Loucy (cell line): ENCODE data around the gene TYMP.

Source experiments
- H2AFZ ChIP-seq: fragments of 200-600 bp; sonication (generic); 2 replicates; pipeline ENCODE4 v1.6.0; 2016; ENCODE audit warnings: antibody characterized with exemption, mild to moderate bottlenecking, low read length, moderate library complexity
- H3F3A ChIP-seq: fragments of 200-600 bp; 2 replicates; pipeline ENCODE4 v1.6.0; 2016; ENCODE audit warnings: antibody characterized with exemption, low read depth, mild to moderate bottlenecking
- H3K27me3 ChIP-seq: fragments of 200-600 bp; sonication (generic); 2 replicates; pipeline ENCODE4 v1.6.1; 2014; ENCODE audit warnings: low read length, mild to moderate bottlenecking; ENCODE audit not compliant: insufficient read depth, poor library complexity, severe bottlenecking
- H3K36me3 ChIP-seq: fragments of 200-600 bp; sonication (generic); 2 replicates; pipeline ENCODE4 v1.6.1; 2016; ENCODE audit warnings: low read length; ENCODE audit not compliant: insufficient read depth
- H3K4me1 ChIP-seq: fragments of 200-600 bp; sonication (generic); 2 replicates; pipeline ENCODE4 v1.5.1; 2014; ENCODE audit warnings: low read length, mild to moderate bottlenecking; ENCODE audit not compliant: insufficient read depth, poor library complexity, severe bottlenecking
- H3K4me2 ChIP-seq: fragments of 200-600 bp; sonication (generic); 2 replicates; pipeline ENCODE4 v1.6.0; 2014; ENCODE audit warnings: antibody characterized with exemption, low read length, low read depth, mild to moderate bottlenecking; ENCODE audit not compliant: poor library complexity, severe bottlenecking
- H3K4me3 ChIP-seq: fragments of 200-600 bp; sonication (generic); 2 replicates; pipeline ENCODE4 v1.5.1; 2014; ENCODE audit warnings: low read length, mild to moderate bottlenecking, mixed read lengths; ENCODE audit not compliant: poor library complexity, severe bottlenecking
- H3K79me2 ChIP-seq: fragments of 200-600 bp; sonication (generic); 2 replicates; pipeline ENCODE4 v1.6.1; 2014; ENCODE audit warnings: low read length; ENCODE audit not compliant: insufficient read depth
- H3K9ac ChIP-seq: fragments of 200-600 bp; sonication (generic); 2 replicates; pipeline ENCODE4 v1.6.0; 2014; ENCODE audit warnings: mild to moderate bottlenecking, low read depth, low read length, moderate library complexity; ENCODE audit not compliant: poor library complexity, severe bottlenecking
- H3K9me2 ChIP-seq: fragments of 200-600 bp; sonication (generic); replicated peaks from 2 replicates; pipeline ENCODE4 v1.6.1; 2016; ENCODE audit warnings: low read depth, low read length, mixed read lengths
- H3K9me3 ChIP-seq: fragments of 200-600 bp; sonication (generic); 2 replicates; pipeline ENCODE4 v1.6.1; 2014; ENCODE audit warnings: mild to moderate bottlenecking, antibody characterized with exemption, low read length, low read depth; ENCODE audit not compliant: insufficient read depth
- H4K20me1 ChIP-seq: fragments of 200-600 bp; sonication (generic); 2 replicates; pipeline ENCODE4 v1.6.0; 2014; ENCODE audit warnings: antibody characterized with exemption, low read length, mild to moderate bottlenecking; ENCODE audit not compliant: insufficient read depth, poor library complexity, severe bottlenecking
- CTCF ChIP-seq: fragments of 200-600 bp; sonication (generic); conservative IDR thresholded peaks from 2 replicates; pipeline ENCODE4 v1.5.1; 2014; ENCODE audit warnings: mild to moderate bottlenecking, antibody characterized with exemption, low read length
- EZH2phosphoT487 ChIP-seq: fragments of 200-600 bp; IDR thresholded peaks from 2 replicates; pipeline ENCODE4 v1.6.1; 2018; ENCODE audit warnings: antibody characterized with exemption, mild to moderate bottlenecking, moderate library complexity, borderline replicate concordance

TYMP gene

GRCh38 chr22:50572965-50573364 is 43.2 kb upstream of the TYMP start:
- H3F3A ChIP-seq: no peaks in the 10 kb centered on the region
- no peak for TF ChIP-seq EZH2phosphoT487
- H3K9me3 ChIP-seq: no peaks in the 10 kb centered on the region
- H3K79me2 ChIP-seq: no peaks in the 10 kb centered on the region
- H3K36me3 ChIP-seq: peaks cover 8% of the 10 kb centered on the region; the same call in 1 of the 2 replicates
- H3K9ac ChIP-seq: no peak overlapping the region
- no peaks in the 10 kb centered on the region for H4K20me1 ChIP-seq
- H3K4me1 ChIP-seq: no peaks in the 10 kb centered on the region
- no peak overlapping the region for H3K4me2 ChIP-seq
- H3K27me3 ChIP-seq: no peaks in the 10 kb centered on the region
- no peak overlapping the region for H2AFZ ChIP-seq
- no peaks in the 10 kb centered on the region for H3K9me2 ChIP-seq
- H3K4me3 ChIP-seq: no peak overlapping the region

GRCh38 chr22:50571264-50572175 is 41.7 kb upstream of the TYMP start:
- no peaks in the 10 kb centered on the region for H4K20me1 ChIP-seq
- no peak overlapping the region for H3K4me3 ChIP-seq
- H3K79me2 ChIP-seq: no peaks in the 10 kb centered on the region
- no peaks in the 10 kb centered on the region for H3K9me2 ChIP-seq
- no peaks in the 10 kb centered on the region for H3K4me1 ChIP-seq
- no peaks in the 10 kb centered on the region for H3K9me3 ChIP-seq
- H3K27me3 ChIP-seq: no peaks in the 10 kb centered on the region
- H3K4me2 ChIP-seq: no peak overlapping the region
- no peak for TF ChIP-seq CTCF
- no peak overlapping the region for H3K9ac ChIP-seq
- peaks cover 8% of the 10 kb centered on the region; the same call in 1 of the 2 replicates for H3K36me3 ChIP-seq
- no peak overlapping the region for H2AFZ ChIP-seq
- no peaks in the 10 kb centered on the region for H3F3A ChIP-seq

- Histone ChIP-seq H3K9me3 (no peaks in the 10 kb centered on the region), H3K36me3 (peaks cover 8% of the 10 kb centered on the region; the same call in 1 of the 2 replicates), H2AFZ (no peak overlapping the region), H3K27me3 (no peaks in the 10 kb centered on the region), H3K4me1 (no peaks in the 10 kb centered on the region), H3K9ac (no peak overlapping the region), H3K9me2 (no peaks in the 10 kb centered on the region), H3K4me2 (no peak overlapping the region), H3K4me3 (no peak overlapping the region), H3K79me2 (no peaks in the 10 kb centered on the region), H4K20me1 (no peaks in the 10 kb centered on the region), H3F3A (no peaks in the 10 kb centered on the region)
- no peak for TF ChIP-seq EZH2phosphoT487
- no peak for TF ChIP-seq CTCF
Observed at GRCh38 chr22:50570861-50571260, 41.0 kb upstream of the TYMP start.
